Neural progenitor cell (in vitro differentiated cells): Measurements from ENCODE around the gene CDH23. TPM values are rescaled to one million over a fixed set of nuclear protein-coding genes. Genes with fewer than 3 reads are reported as not detected.

Source experiments
- DNase-seq: peaks from one replicate; pipeline ENCODE4 v3.0.0-alpha.2; 2016; ENCODE audit warnings: low spot score
- H2AFZ ChIP-seq: fragments of 200-600 bp; sonication (generic); replicated peaks from 2 replicates; pipeline ENCODE4 v1.6.1; 2016; ENCODE audit warnings: antibody characterized with exemption
- H3F3A ChIP-seq: fragments of 200-600 bp; sonication (generic); 2 replicates; pipeline ENCODE4 v1.6.1; 2016; ENCODE audit warnings: antibody characterized with exemption, low read depth
- H3K27ac ChIP-seq: fragments of 200-600 bp; sonication (generic); 2 replicates; pipeline ENCODE4 v1.5.1; 2016; ENCODE audit warnings: mild to moderate bottlenecking
- H3K27me3 ChIP-seq: fragments of 200-600 bp; sonication (generic); 2 replicates; pipeline ENCODE4 v1.6.1; 2016; ENCODE audit warnings: mild to moderate bottlenecking, moderate library complexity
- H3K36me3 ChIP-seq: fragments of 200-600 bp; sonication (generic); 2 replicates; pipeline ENCODE4 v1.5.1; 2016
- H3K4me1 ChIP-seq: fragments of 200-600 bp; sonication (generic); 2 replicates; pipeline ENCODE4 v1.6.1; 2016; ENCODE audit warnings: mixed run types
- H3K4me2 ChIP-seq: fragments of 200-600 bp; sonication (generic); 2 replicates; pipeline ENCODE4 v1.6.1; 2016
- H3K4me3 ChIP-seq: fragments of 200-600 bp; sonication (generic); 2 replicates; pipeline ENCODE4 v1.5.1; 2016
- H3K79me2 ChIP-seq: fragments of 200-600 bp; sonication (generic); 2 replicates; pipeline ENCODE4 v1.6.1; 2016; ENCODE audit warnings: low read depth
- H3K9ac ChIP-seq: fragments of 200-600 bp; sonication (generic); 2 replicates; pipeline ENCODE4 v1.6.1; 2016
- H3K9me3 ChIP-seq: fragments of 200-600 bp; sonication (generic); 2 replicates; pipeline ENCODE4 v1.5.1; 2016; ENCODE audit warnings: low read depth
- H4K20me1 ChIP-seq: fragments of 200-600 bp; sonication (generic); 2 replicates; pipeline ENCODE4 v1.6.1; 2016; ENCODE audit warnings: low read depth
- H3K27ac Mint-ChIP-seq: 3 replicates; pipeline ENCODE4 v1.8.0; 2021; ENCODE audit warnings: mixed read lengths
- H3K27me3 Mint-ChIP-seq: 2 replicates; pipeline ENCODE4 v1.8.0; 2022; ENCODE audit warnings: low read depth, mild to moderate bottlenecking, inconsistent platforms, moderate library complexity, mixed read lengths; ENCODE audit not compliant: insufficient read depth
- H3K36me3 Mint-ChIP-seq: 3 replicates; pipeline ENCODE4 v1.8.0; 2021; ENCODE audit warnings: mixed read lengths
- H3K4me1 Mint-ChIP-seq: 3 replicates; pipeline ENCODE4 v1.8.0; 2021; ENCODE audit warnings: mixed read lengths
- H3K4me3 Mint-ChIP-seq: 3 replicates; pipeline ENCODE4 v1.8.0; 2021; ENCODE audit warnings: mild to moderate bottlenecking, moderate library complexity, mixed read lengths
- H3K9me3 Mint-ChIP-seq: 3 replicates; pipeline ENCODE4 v1.8.0; 2020; ENCODE audit warnings: mixed read lengths
- EZH2 ChIP-seq: fragments of 200-600 bp; sonication (generic); IDR thresholded peaks from 2 replicates; pipeline ENCODE4 v1.6.1; 2017; ENCODE audit warnings: antibody characterized with exemption, mild to moderate bottlenecking, moderate library complexity
- EZH2phosphoT487 ChIP-seq: fragments of 200-600 bp; sonication (generic); IDR thresholded peaks from 2 replicates; pipeline ENCODE4 v1.6.1; 2017; ENCODE audit warnings: antibody characterized with exemption
- total RNA-seq: library from RNA; depleted of rRNA; stranded (reverse); fragments of >200 nt; gene quantifications from 2 replicates; pipeline ENCODE4 v1.2.3, GENCODE V29; 2015; ENCODE audit warnings: low replicate concordance
- TF ChIP-seq, protein P1 (sequence below): fragments of 200-600 bp; sonication (generic); IDR thresholded peaks from 2 replicates; pipeline ENCODE4 v1.5.1; 2017; ENCODE audit warnings: antibody characterized with exemption, mild to moderate bottlenecking

The CDH23 gene
- total RNA-seq, 1 donor from 2014 or later: 5.9 TPM

DNA sequence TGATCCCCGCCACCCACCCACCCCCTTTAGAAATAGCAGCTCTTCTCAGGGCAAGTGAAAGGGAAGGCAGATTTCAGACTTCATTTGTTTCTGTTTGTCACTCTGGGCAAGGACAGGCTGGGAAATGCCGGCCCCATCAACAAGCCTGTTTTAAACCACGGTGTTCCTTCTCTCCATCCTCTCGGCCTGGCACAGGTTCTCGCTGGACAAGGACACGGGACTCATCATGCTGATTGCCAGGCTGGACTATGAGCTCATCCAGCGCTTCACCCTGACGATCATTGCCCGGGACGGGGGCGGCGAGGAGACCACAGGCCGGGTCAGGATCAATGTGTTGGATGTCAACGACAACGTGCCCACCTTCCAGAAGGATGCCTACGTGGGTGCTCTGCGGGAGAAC, 280.5 kb downstream of the CDH23 start:
- Histone ChIP-seq H3F3A (no peaks in the 10 kb centered on the region), H3K36me3 (no peaks in the 10 kb centered on the region), H3K4me1 (no peaks in the 10 kb centered on the region), H3K9me3 (no peaks in the 10 kb centered on the region), H4K20me1 (no peaks in the 10 kb centered on the region), H2AFZ (no peak overlapping the region), H3K27ac (no peak overlapping the region), H3K4me2 (no peak overlapping the region), H3K4me3 (no peak overlapping the region), H3K79me2 (no peaks in the 10 kb centered on the region), H3K27me3 (no peaks in the 10 kb centered on the region), H3K9ac (no peak overlapping the region)
- Mint-ChIP-seq H3K27me3 (peaks cover 10% of the 10 kb centered on the region), H3K4me1 (peaks cover 5% of the 10 kb centered on the region), H3K4me3 (no peak overlapping the region), H3K9me3 (no peaks in the 10 kb centered on the region), H3K36me3 (no peaks in the 10 kb centered on the region), H3K27ac (no peak overlapping the region)
- DNase-seq: no peak
- TF ChIP-seq, protein P1, sequence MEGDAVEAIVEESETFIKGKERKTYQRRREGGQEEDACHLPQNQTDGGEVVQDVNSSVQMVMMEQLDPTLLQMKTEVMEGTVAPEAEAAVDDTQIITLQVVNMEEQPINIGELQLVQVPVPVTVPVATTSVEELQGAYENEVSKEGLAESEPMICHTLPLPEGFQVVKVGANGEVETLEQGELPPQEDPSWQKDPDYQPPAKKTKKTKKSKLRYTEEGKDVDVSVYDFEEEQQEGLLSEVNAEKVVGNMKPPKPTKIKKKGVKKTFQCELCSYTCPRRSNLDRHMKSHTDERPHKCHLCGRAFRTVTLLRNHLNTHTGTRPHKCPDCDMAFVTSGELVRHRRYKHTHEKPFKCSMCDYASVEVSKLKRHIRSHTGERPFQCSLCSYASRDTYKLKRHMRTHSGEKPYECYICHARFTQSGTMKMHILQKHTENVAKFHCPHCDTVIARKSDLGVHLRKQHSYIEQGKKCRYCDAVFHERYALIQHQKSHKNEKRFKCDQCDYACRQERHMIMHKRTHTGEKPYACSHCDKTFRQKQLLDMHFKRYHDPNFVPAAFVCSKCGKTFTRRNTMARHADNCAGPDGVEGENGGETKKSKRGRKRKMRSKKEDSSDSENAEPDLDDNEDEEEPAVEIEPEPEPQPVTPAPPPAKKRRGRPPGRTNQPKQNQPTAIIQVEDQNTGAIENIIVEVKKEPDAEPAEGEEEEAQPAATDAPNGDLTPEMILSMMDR: no peak
- TF ChIP-seq EZH2phosphoT487 (no peak), EZH2 (no peak)

DNA sequence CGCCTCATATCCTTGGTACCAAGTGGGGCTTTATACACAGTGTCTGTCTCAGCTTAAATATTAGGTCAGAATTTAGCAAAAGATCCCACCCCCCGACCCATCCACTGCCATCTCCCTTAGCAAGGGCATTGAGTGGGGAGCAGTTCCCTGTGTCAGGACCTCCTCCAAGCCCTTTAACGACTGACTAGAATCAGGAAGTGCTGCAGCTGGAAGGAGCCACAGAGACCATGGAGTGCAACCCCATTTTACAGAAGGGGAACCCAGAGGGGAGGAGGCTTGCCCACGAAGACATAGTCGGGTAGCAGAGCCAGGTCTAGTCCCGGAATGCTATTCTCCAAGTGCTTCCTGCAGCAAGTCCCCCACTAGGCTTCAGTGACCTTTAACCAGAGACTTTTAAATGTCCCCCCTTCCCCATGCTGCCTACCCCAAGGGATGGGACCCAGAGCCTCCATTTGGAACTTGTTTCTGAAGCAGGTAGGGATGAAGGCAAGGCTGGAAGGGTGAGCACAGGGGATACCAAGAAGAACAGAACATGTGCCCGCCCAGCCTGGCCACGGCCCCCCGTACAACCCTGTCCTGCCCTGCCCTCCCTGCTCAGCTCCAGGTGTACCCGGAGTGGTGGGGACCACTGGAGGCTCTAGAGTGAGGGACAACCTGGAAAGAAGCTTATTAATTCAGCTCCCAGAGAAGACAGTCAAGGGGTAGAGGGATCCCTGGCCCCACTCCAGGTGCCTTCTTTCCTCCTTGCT, 281.5 kb downstream of the CDH23 start:
- TF ChIP-seq EZH2phosphoT487 (no peak), EZH2 (no peak)
- TF ChIP-seq, protein P1: no peak
- Histone ChIP-seq H3K9me3 (no peaks in the 10 kb centered on the region), H3K79me2 (no peaks in the 10 kb centered on the region), H3K4me2 (no peak overlapping the region), H3F3A (no peaks in the 10 kb centered on the region), H3K4me3 (no peak overlapping the region), H3K36me3 (no peaks in the 10 kb centered on the region), H3K27ac (no peak overlapping the region), H3K27me3 (no peaks in the 10 kb centered on the region), H3K9ac (no peak overlapping the region), H2AFZ (no peak overlapping the region), H3K4me1 (no peaks in the 10 kb centered on the region), H4K20me1 (no peaks in the 10 kb centered on the region)
- H3K9me3 Mint-ChIP-seq: no peaks in the 10 kb centered on the region
- H3K4me3 Mint-ChIP-seq: no peak overlapping the region
- H3K4me1 Mint-ChIP-seq: peaks cover 10% of the 10 kb centered on the region
- H3K36me3 Mint-ChIP-seq: no peaks in the 10 kb centered on the region
- peaks cover 11% of the 10 kb centered on the region for H3K27me3 Mint-ChIP-seq
- DNase-seq: no peak
- no peak overlapping the region for H3K27ac Mint-ChIP-seq

DNA sequence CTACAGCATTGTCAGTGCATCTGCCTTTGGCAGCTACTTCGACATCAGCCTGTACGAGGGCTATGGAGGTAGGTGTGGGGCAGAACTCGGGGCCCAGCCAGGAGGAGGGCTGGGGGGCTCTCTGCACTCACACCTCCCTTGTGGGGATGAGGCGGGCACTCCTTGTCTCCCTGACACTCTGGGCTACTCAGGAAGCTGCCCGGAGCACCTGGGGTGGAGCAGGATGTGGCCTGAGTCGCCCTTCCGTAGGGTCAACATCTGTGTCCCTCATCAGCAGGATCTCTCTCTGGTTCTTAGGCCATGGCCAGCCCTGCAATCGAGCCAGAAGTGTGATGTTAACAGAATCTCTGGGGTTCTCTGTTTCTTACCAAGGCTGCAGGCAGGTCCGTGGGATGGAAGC, 282.7 kb downstream of the CDH23 start:
- H3K36me3 ChIP-seq: no peaks in the 10 kb centered on the region
- H3K4me1 ChIP-seq: no peaks in the 10 kb centered on the region
- H3K27ac ChIP-seq: no peak overlapping the region
- H3K4me1 Mint-ChIP-seq: peaks cover 17% of the 10 kb centered on the region
- H3K4me3 ChIP-seq: no peak overlapping the region
- H3K27ac Mint-ChIP-seq: no peak overlapping the region
- no peak overlapping the region for H2AFZ ChIP-seq
- no peaks in the 10 kb centered on the region for H3K9me3 ChIP-seq
- H3K79me2 ChIP-seq: no peaks in the 10 kb centered on the region
- no peak overlapping the region for H3K4me2 ChIP-seq
- no peak overlapping the region for H3K9ac ChIP-seq
- H3K27me3 Mint-ChIP-seq: peaks cover 13% of the 10 kb centered on the region
- no peak for DNase-seq
- no peaks in the 10 kb centered on the region for H3K9me3 Mint-ChIP-seq
- H4K20me1 ChIP-seq: no peaks in the 10 kb centered on the region
- no peak overlapping the region for H3K4me3 Mint-ChIP-seq
- H3F3A ChIP-seq: no peaks in the 10 kb centered on the region
- no peak for TF ChIP-seq EZH2phosphoT487
- TF ChIP-seq, protein P1: no peak
- TF ChIP-seq EZH2: no peak
- H3K27me3 ChIP-seq: no peaks in the 10 kb centered on the region
- H3K36me3 Mint-ChIP-seq: no peaks in the 10 kb centered on the region
